NB4 (cell line): Measurements from ENCODE around the gene ASCC1.

ENCODE experiments used
- DNase-seq: peaks from one replicate; pipeline ENCODE4 v3.0.0; 2010; ENCODE audit warnings: low read depth
- H3K4me3 ChIP-seq: one replicate; pipeline ENCODE4 v1.5.1; 2011; ENCODE audit warnings: mild to moderate bottlenecking, low read depth, low read length, moderate library complexity
- MYC ChIP-seq: IDR thresholded peaks from 2 replicates; pipeline ENCODE4 v1.6.1; 2011; ENCODE audit warnings: low read depth, low read length
- POLR2A ChIP-seq: IDR thresholded peaks from 2 replicates; pipeline ENCODE4 v1.6.1; 2011; ENCODE audit warnings: mild to moderate bottlenecking; ENCODE audit not compliant: insufficient read length; ENCODE audit errors: extremely low read depth
- TF ChIP-seq, protein P1 (sequence below): IDR thresholded peaks from one replicate; pipeline ENCODE4 v1.5.1; 2012; ENCODE audit warnings: low read depth, low read length
- TF ChIP-seq, protein P2 (sequence below): IDR thresholded peaks from 2 replicates; pipeline ENCODE4 v1.6.1; 2011; ENCODE audit warnings: low read depth, low read length

The ASCC1 gene

GRCh38 chr10:72106154-72106849, 109.8 kb downstream of the ASCC1 start:
- TF ChIP-seq, protein P1, sequence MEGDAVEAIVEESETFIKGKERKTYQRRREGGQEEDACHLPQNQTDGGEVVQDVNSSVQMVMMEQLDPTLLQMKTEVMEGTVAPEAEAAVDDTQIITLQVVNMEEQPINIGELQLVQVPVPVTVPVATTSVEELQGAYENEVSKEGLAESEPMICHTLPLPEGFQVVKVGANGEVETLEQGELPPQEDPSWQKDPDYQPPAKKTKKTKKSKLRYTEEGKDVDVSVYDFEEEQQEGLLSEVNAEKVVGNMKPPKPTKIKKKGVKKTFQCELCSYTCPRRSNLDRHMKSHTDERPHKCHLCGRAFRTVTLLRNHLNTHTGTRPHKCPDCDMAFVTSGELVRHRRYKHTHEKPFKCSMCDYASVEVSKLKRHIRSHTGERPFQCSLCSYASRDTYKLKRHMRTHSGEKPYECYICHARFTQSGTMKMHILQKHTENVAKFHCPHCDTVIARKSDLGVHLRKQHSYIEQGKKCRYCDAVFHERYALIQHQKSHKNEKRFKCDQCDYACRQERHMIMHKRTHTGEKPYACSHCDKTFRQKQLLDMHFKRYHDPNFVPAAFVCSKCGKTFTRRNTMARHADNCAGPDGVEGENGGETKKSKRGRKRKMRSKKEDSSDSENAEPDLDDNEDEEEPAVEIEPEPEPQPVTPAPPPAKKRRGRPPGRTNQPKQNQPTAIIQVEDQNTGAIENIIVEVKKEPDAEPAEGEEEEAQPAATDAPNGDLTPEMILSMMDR = no peak
- TF ChIP-seq, protein P2, sequence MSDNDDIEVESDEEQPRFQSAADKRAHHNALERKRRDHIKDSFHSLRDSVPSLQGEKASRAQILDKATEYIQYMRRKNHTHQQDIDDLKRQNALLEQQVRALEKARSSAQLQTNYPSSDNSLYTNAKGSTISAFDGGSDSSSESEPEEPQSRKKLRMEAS = no peak
- TF ChIP-seq POLR2A (no peak), MYC (no peak)
- no peak overlapping the region for H3K4me3 ChIP-seq
- no peak for DNase-seq

- no peak for DNase-seq
- TF ChIP-seq POLR2A (no peak), MYC (no peak)
- TF ChIP-seq, protein P1 = no peak
- TF ChIP-seq, protein P2 = no peak
- no peak overlapping the region for H3K4me3 ChIP-seq
These were observed 110.4 kb downstream of the ASCC1 start for GRCh38 chr10:72105710-72106109.

GRCh38 chr10:72105098-72105475, 111.0 kb downstream of the ASCC1 start:
- no peak for DNase-seq
- TF ChIP-seq, protein P2 = no peak
- TF ChIP-seq POLR2A (no peak), MYC (no peak)
- TF ChIP-seq, protein P1 = no peak
- no peak overlapping the region for H3K4me3 ChIP-seq

- H3K4me3 ChIP-seq = no peak overlapping the region
- DNase-seq = no peak
- TF ChIP-seq, protein P2 = no peak
- TF ChIP-seq MYC (no peak), POLR2A (no peak)
- TF ChIP-seq, protein P1 = no peak
These were observed 111.5 kb downstream of the ASCC1 start for GRCh38 chr10:72104472-72105097.

GRCh38 chr10:72099600-72099921, 116.5 kb downstream of the ASCC1 start:
- H3K4me3 ChIP-seq = no peak overlapping the region
- TF ChIP-seq, protein P2 = no peak
- TF ChIP-seq, protein P1 = no peak
- no peak for TF ChIP-seq MYC
- TF ChIP-seq POLR2A = no peak
- no peak for DNase-seq
